Measurements from ENCODE around the gene HECTD4.

DNA sequence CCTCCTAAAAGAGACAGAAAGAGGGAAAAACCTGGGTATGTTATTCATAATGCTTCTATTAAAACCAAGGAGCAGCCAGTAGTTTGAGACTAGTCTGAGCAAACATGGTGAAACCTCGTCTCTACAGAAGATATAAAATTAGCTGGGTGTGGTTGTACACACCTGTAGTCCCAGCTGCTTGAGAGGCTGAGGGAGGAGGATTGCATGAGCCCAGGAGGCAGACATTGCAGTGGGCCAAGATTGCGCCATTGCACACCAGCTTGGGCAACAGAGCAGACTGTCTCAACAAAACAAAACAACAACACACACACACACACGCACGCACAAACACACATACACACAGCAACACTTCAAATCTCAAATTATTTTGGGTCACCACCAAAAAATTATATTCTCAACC, 27.8 kb downstream of the HECTD4 start:
- no peak for TF ChIP-seq MTF1 (CRISPR knock-in tag; IDR thresholded peaks at IDR 0.05; ENCODE audit: borderline replicate concordance)
- TF ChIP-seq CTCF (IDR thresholded peaks at IDR 0.05 in 2 of 3, conservative IDR thresholded peaks at IDR 0.05 in 1 of 3; ENCODE audit: insufficient read depth in 2 of 3, low read depth in 1 of 3, low read length in 3 of 3), result no peak
- TF ChIP-seq YY1 (IDR thresholded peaks at IDR 0.05; ENCODE audit: borderline replicate concordance in 1 of 3, control insufficient read depth in 1 of 3, extremely low read depth in 1 of 3, insufficient read depth in 3 of 3, insufficient read length in 1 of 3, insufficient replicate concordance in 2 of 3, low read depth in 1 of 3, low read length in 2 of 3), result no peak
- no peak for TF ChIP-seq TFE3 (CRISPR knock-in tag; IDR thresholded peaks at IDR 0.05)
- TF ChIP-seq RERE (CRISPR knock-in tag; IDR thresholded peaks at IDR 0.05; ENCODE audit: borderline replicate concordance), result no peak
- TF ChIP-seq, protein P1, sequence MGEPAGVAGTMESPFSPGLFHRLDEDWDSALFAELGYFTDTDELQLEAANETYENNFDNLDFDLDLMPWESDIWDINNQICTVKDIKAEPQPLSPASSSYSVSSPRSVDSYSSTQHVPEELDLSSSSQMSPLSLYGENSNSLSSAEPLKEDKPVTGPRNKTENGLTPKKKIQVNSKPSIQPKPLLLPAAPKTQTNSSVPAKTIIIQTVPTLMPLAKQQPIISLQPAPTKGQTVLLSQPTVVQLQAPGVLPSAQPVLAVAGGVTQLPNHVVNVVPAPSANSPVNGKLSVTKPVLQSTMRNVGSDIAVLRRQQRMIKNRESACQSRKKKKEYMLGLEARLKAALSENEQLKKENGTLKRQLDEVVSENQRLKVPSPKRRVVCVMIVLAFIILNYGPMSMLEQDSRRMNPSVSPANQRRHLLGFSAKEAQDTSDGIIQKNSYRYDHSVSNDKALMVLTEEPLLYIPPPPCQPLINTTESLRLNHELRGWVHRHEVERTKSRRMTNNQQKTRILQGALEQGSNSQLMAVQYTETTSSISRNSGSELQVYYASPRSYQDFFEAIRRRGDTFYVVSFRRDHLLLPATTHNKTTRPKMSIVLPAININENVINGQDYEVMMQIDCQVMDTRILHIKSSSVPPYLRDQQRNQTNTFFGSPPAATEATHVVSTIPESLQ (CRISPR knock-in tag; IDR thresholded peaks at IDR 0.05), result no peak
- no peak for TF ChIP-seq GTF3C2 (IDR thresholded peaks at IDR 0.05; ENCODE audit: borderline replicate concordance, extremely low read depth, insufficient read length)
- TF ChIP-seq POLR2AphosphoS5 (IDR thresholded peaks at IDR 0.05; ENCODE audit: control insufficient read depth, insufficient read depth, low read depth, low read length), result no peak
- TF ChIP-seq KDM1A (IDR thresholded peaks at IDR 0.05), result no peak
- TF ChIP-seq MNT (conservative IDR thresholded peaks at IDR 0.05), result no peak
- TF ChIP-seq TEAD2 (tag; IDR thresholded peaks at IDR 0.05), result no peak
- TF ChIP-seq RBM39 (optimal IDR thresholded peaks at IDR 0.05; ENCODE audit: low read depth, low read length), result no peak

All from K562 (cell line).